HEK293 (cell line): Measurements from ENCODE around the gene TMEM203.
A peak's percentile ranks its signal among the peaks of the same experiment; 100 is the strongest.

Source experiments
- CTCF ChIA-PET: fragments of 350-600 bp; formaldehyde crosslinking; extraction: SDS; loops from one replicate; lab custom pipeline; 2021; ENCODE audit warnings: antibody characterized with exemption; lab: Yijun Ruan, JAX
- POLR2A ChIA-PET: fragments of 300-600 bp; formaldehyde crosslinking; extraction: SDS; loops from one replicate; lab custom pipeline; 2020; ENCODE audit warnings: antibody characterized with exemption, inconsistent platforms; lab: Yijun Ruan, JAX
- H3K27ac ChIP-seq: fragments of 200-500 bp; sonication (Bioruptor generic); 2 replicates; pipeline ENCODE4 v1.5.1; 2014; ENCODE audit warnings: low read depth, low read length, control low read depth, inconsistent platforms; ENCODE audit errors: extremely low read depth
- H3K36me3 ChIP-seq, 2 experiments: fragments of 200-500 bp in 1 of 2; sonication (Bioruptor generic) in 1 of 2; 1 replicate in 1 of 2; 2 replicates in 1 of 2; pipeline ENCODE4 v1.5.1; 2014 to 2017; ENCODE audit warnings: inconsistent platforms in 2 of 2, low read length in 2 of 2; ENCODE audit not compliant: control insufficient read depth in 2 of 2, insufficient read depth in 1 of 2
- H3K4me1 ChIP-seq: fragments of 200-500 bp; sonication (Bioruptor generic); 2 replicates; pipeline ENCODE4 v1.5.1; 2014; ENCODE audit warnings: mild to moderate bottlenecking, low read length, inconsistent platforms; ENCODE audit not compliant: control insufficient read depth, insufficient read depth
- H3K4me3 ChIP-seq: 2 replicates; pipeline ENCODE4 v1.5.1; 2011; ENCODE audit warnings: low read depth, mild to moderate bottlenecking, control low read depth, low read length, moderate library complexity
- H3K9me3 ChIP-seq: fragments of 200-500 bp; sonication (Bioruptor generic); 2 replicates; pipeline ENCODE4 v1.5.1; 2014; ENCODE audit warnings: low read depth, low read length, inconsistent platforms; ENCODE audit not compliant: control insufficient read depth, insufficient read depth
- GLIS1 ChIP-seq: fragments of 450-650 bp; formaldehyde crosslinking; IDR thresholded peaks from 2 replicates; pipeline ENCODE4 v1.5.1; 2016; ENCODE audit warnings: missing biosample characterization, missing genetic modification characterization
- GLIS2 ChIP-seq: fragments of 450-650 bp; formaldehyde crosslinking; IDR thresholded peaks from 2 replicates; pipeline ENCODE4 v1.5.1; 2016; ENCODE audit warnings: missing biosample characterization, missing genetic modification characterization
- KLF16 ChIP-seq: fragments of 450-650 bp; formaldehyde crosslinking; IDR thresholded peaks from 2 replicates; pipeline ENCODE4 v1.5.1; 2017; ENCODE audit warnings: missing biosample characterization, missing genetic modification characterization
- MZF1 ChIP-seq: fragments of 450-650 bp; formaldehyde crosslinking; IDR thresholded peaks from 2 replicates; pipeline ENCODE4 v1.5.1; 2017; ENCODE audit warnings: missing biosample characterization, missing genetic modification characterization, borderline replicate concordance
- PRDM4 ChIP-seq: fragments of 450-650 bp; formaldehyde crosslinking; IDR thresholded peaks from 2 replicates; pipeline ENCODE4 v1.5.1; 2017; ENCODE audit warnings: missing biosample characterization, missing genetic modification characterization
- YY2 ChIP-seq: fragments of 450-650 bp; formaldehyde crosslinking; IDR thresholded peaks from 2 replicates; pipeline ENCODE4 v1.5.1; 2016; ENCODE audit warnings: missing biosample characterization, missing genetic modification characterization
- ZBTB6 ChIP-seq: fragments of 450-650 bp; formaldehyde crosslinking; IDR thresholded peaks from 2 replicates; pipeline ENCODE4 v1.5.1; 2017; ENCODE audit warnings: missing biosample characterization, missing genetic modification characterization
- ZIC2 ChIP-seq: fragments of 450-650 bp; formaldehyde crosslinking; IDR thresholded peaks from 2 replicates; pipeline ENCODE4 v1.5.1; 2016; ENCODE audit warnings: missing biosample characterization, missing genetic modification characterization
- ZNF132 ChIP-seq: fragments of 450-650 bp; formaldehyde crosslinking; IDR thresholded peaks from 2 replicates; pipeline ENCODE4 v1.5.1; 2017; ENCODE audit warnings: missing biosample characterization, missing genetic modification characterization, borderline replicate concordance
- ZNF175 ChIP-seq: fragments of 450-650 bp; formaldehyde crosslinking; IDR thresholded peaks from 2 replicates; pipeline ENCODE4 v1.5.1; 2016; ENCODE audit warnings: missing biosample characterization, missing genetic modification characterization
- ZNF2 ChIP-seq: fragments of 450-650 bp; formaldehyde crosslinking; IDR thresholded peaks from 2 replicates; pipeline ENCODE4 v1.5.1; 2016; ENCODE audit warnings: missing biosample characterization, missing genetic modification characterization
- ZNF335 ChIP-seq: fragments of 450-650 bp; formaldehyde crosslinking; conservative IDR thresholded peaks from 2 replicates; pipeline ENCODE4 v1.5.1; 2016; ENCODE audit warnings: missing biosample characterization, missing genetic modification characterization
- ZNF37A ChIP-seq: fragments of 450-650 bp; IDR thresholded peaks from 2 replicates; pipeline ENCODE4 v1.5.1; 2018; ENCODE audit warnings: missing biosample characterization, missing genetic modification characterization
- ZNF398 ChIP-seq: fragments of 450-650 bp; formaldehyde crosslinking; IDR thresholded peaks from 2 replicates; pipeline ENCODE4 v1.5.1; 2017; ENCODE audit warnings: missing biosample characterization, missing genetic modification characterization
- ZNF610 ChIP-seq: fragments of 450-650 bp; formaldehyde crosslinking; IDR thresholded peaks from 2 replicates; pipeline ENCODE4 v1.5.1; 2016; ENCODE audit warnings: missing biosample characterization, missing genetic modification characterization, borderline replicate concordance
- ZNF701 ChIP-seq: fragments of 450-650 bp; formaldehyde crosslinking; IDR thresholded peaks from 2 replicates; pipeline ENCODE4 v1.5.1; 2016; ENCODE audit warnings: missing biosample characterization, missing genetic modification characterization
- ZNF707 ChIP-seq: fragments of 450-650 bp; formaldehyde crosslinking; IDR thresholded peaks from 2 replicates; pipeline ENCODE4 v1.5.1; 2016; ENCODE audit warnings: missing biosample characterization, missing genetic modification characterization
- ZNF76 ChIP-seq: fragments of 450-650 bp; formaldehyde crosslinking; IDR thresholded peaks from 2 replicates; pipeline ENCODE4; 2016; ENCODE audit warnings: low read depth, missing biosample characterization, missing genetic modification characterization, borderline replicate concordance

TMEM203 gene

GRCh38 chr9:137193771-137194170 lies 11.7 kb downstream of the TMEM203 start:
- ChIA-PET POLR2A (interaction anchor here (0.9 to 3.1 kb wide), 6 partner anchors 18 to 107 kb away, joined by 4 to 18 read pairs (median 6); partner anchors contain the start of genes MAN1B1 and TUBB4B), CTCF (interaction anchor here (1.0 to 2.3 kb wide), 3 partner anchors 17 to 42 kb away, joined by 3 to 10 read pairs (median 9); partner anchors contain the start of gene RNF224)
- Histone ChIP-seq H3K27ac (no peak overlapping the region), H3K4me3 (no peak overlapping the region), H3K9me3 (no peaks in the 10 kb centered on the region), H3K36me3 (peaks cover 0 to 30% of the 10 kb centered on the region in 2 experiments; a peak in 1 of 3 replicates), H3K4me1 (peaks cover 8% of the 10 kb centered on the region; the same call in 1 of the 2 replicates)
- TF ChIP-seq ZNF335 (tag by site-specific recombination) (peak; percentile 68), ZIC2 (peak; percentile 26; the same call in 1 of the 2 replicates), ZNF2 (no peak), ZNF132 (no peak), ZNF175 (no peak), GLIS2 (tag by site-specific recombination) (0 out of 2 replicates have a peak, but pooled peaks have one; percentile 46), ZBTB6 (0 out of 2 replicates have a peak, but pooled peaks have one; percentile 40)

- POLR2A ChIA-PET = interaction anchor here (0.9 to 7.1 kb wide), 11 partner anchors 12 to 158 kb away, joined by 3 to 178 read pairs (median 4); partner anchors contain the start of genes LRRC26, MAN1B1, NDOR1 and TMEM203
- TF ChIP-seq GLIS2 (tag by site-specific recombination) = peak; percentile 34
- TF ChIP-seq ZNF37A (tag by site-specific recombination) = no peak
- no peak for TF ChIP-seq ZNF2
- no peak for TF ChIP-seq ZNF76 (tag by site-specific recombination)
- peak; percentile 77 for TF ChIP-seq ZIC2
- no peak for TF ChIP-seq ZNF701
- 0 out of 2 replicates have a peak, but pooled peaks have one; percentile 19 for TF ChIP-seq ZBTB6
- TF ChIP-seq ZNF707 (tag by site-specific recombination) = no peak
- no peak for TF ChIP-seq PRDM4
- no peak for TF ChIP-seq YY2 (tag by site-specific recombination)
- TF ChIP-seq ZNF398 (tag by site-specific recombination) = peak; percentile 94
- 0 out of 2 replicates have a peak, but pooled peaks have one; percentile 30 for TF ChIP-seq GLIS1 (tag by site-specific recombination)
- no peak for TF ChIP-seq KLF16 (tag by site-specific recombination)
- TF ChIP-seq MZF1 (tag by site-specific recombination) = no peak
- no peak for TF ChIP-seq ZNF610 (tag by site-specific recombination)
- TF ChIP-seq, all 188 proteins: peak for 5
- Histone ChIP-seq H3K9me3 (no peaks in the 10 kb centered on the region), H3K36me3 (peaks cover 0 to 30% of the 10 kb centered on the region in 2 experiments; a peak in 1 of 3 replicates), H3K4me3 (no peak overlapping the region), H3K27ac (no peak overlapping the region), H3K4me1 (peaks cover 6% of the 10 kb centered on the region; the same call in 1 of the 2 replicates)
- CTCF ChIA-PET = interaction anchor here (1.0 to 2.3 kb wide), 3 partner anchors 16 to 44 kb away, joined by 4 to 9 read pairs (median 6); partner anchors contain the start of gene RNF224
Measured at GRCh38 chr9:137192859-137193258, 12.6 kb downstream of the TMEM203 start.
